Natural killer cell (primary cell): ENCODE data around the gene POLR3GL. TPM values are rescaled to one million over a fixed set of nuclear protein-coding genes. Genes with fewer than 3 reads are reported as not detected.
"Not testable (repeated sequence)": the region's sequence is repeated elsewhere in the genome, so short reads cannot be mapped to it uniquely, and the experiment has no call there.

ENCODE experiments used
- ATAC-seq, 3 donors: fragments of 150-1000 bp in 2 of 3; fragments of 200-7000 bp in 1 of 3; cut with Tn5 transposase; 1 replicate in 1 of 3; 2 replicates in 2 of 3; pipeline ENCODE4 v1.10.0; 2021; ENCODE audit warnings: mild to moderate bottlenecking in 2 of 3, moderate library complexity in 2 of 3
- DNase-seq, 2 donors: peaks; one replicate each; pipeline versions ENCODE4 v3.0.0 to v3.0.0-alpha.2; 2013 to 2021; ENCODE audit warnings: mixed read lengths in 1 of 2
- H3K27ac ChIP-seq: one replicate; pipeline ENCODE4 v1.5.1; 2013; ENCODE audit warnings: mild to moderate bottlenecking, low read length
- H3K27me3 ChIP-seq: one replicate; pipeline ENCODE4 v1.6.1; 2013; ENCODE audit warnings: low read length; ENCODE audit not compliant: control insufficient read depth, insufficient read depth
- H3K36me3 ChIP-seq: one replicate; pipeline ENCODE4 v1.6.1; 2013; ENCODE audit warnings: low read length; ENCODE audit not compliant: control insufficient read depth, insufficient read depth
- H3K4me1 ChIP-seq: one replicate; pipeline ENCODE4 v1.6.1; 2013; ENCODE audit warnings: low read length; ENCODE audit not compliant: control insufficient read depth, insufficient read depth
- H3K4me3 ChIP-seq: one replicate; pipeline ENCODE4 v1.5.1; 2013; ENCODE audit warnings: low read length
- H3K9me3 ChIP-seq: one replicate; pipeline ENCODE4 v1.6.1; 2013; ENCODE audit warnings: low read length; ENCODE audit not compliant: control insufficient read depth, insufficient read depth
- H3K27ac Mint-ChIP-seq, 2 donors: one replicate each; pipeline ENCODE4 v1.8.0; 2022; ENCODE audit warnings: mild to moderate bottlenecking in 2 of 2, mixed read lengths in 2 of 2, moderate library complexity in 1 of 2
- H3K27me3 Mint-ChIP-seq, 2 donors: one replicate each; pipeline ENCODE4 v1.8.0; 2022; ENCODE audit warnings: low read depth in 2 of 2, mixed read lengths in 2 of 2
- H3K36me3 Mint-ChIP-seq: one replicate; pipeline ENCODE4 v1.8.0; 2022; ENCODE audit warnings: mixed read lengths
- H3K4me1 Mint-ChIP-seq, 2 donors: one replicate each; pipeline ENCODE4 v1.8.0; 2022; ENCODE audit warnings: mixed read lengths in 2 of 2
- H3K4me3 Mint-ChIP-seq: one replicate; pipeline ENCODE4 v1.8.0; 2022; ENCODE audit warnings: mild to moderate bottlenecking, moderate library complexity, mixed read lengths
- H3K9me3 Mint-ChIP-seq, 2 donors: one replicate each; pipeline ENCODE4 v1.8.0; 2022; ENCODE audit warnings: mixed read lengths in 2 of 2
- CTCF ChIP-seq: fragments of 200-600 bp; IDR thresholded peaks from one replicate; pipeline ENCODE4 v1.8.0; 2022; ENCODE audit warnings: antibody characterized with exemption
- WGBS: methylation state at CpG from one replicate; pipeline ENCODE4 v1.1.7; 2013; ENCODE audit warnings: missing lambda C conversion rate; ENCODE audit not compliant: insufficient coverage; 5-methylcytosine and 5-hydroxymethylcytosine counted together
- intact Hi-C: fragments of 100-400 bp; cut with micrococcal nuclease; formaldehyde crosslinking; loops from one replicate; pipeline ENCODE4 v1.14.2; 2022
- total RNA-seq, 4 donors: library from RNA; stranded (reverse); fragments of 120-200 nt in 1 of 4; gene quantifications; one replicate each; pipeline versions ENCODE4 v1.2.3 to v1.2.4, GENCODE V29; 2013 to 2022

The POLR3GL gene
- total RNA-seq, 3 donors from 2014 or later (not counting 1 experiment from before 2014, with no cell fraction given), result 34.9 to 37.5 (median 37.4) TPM

DNA sequence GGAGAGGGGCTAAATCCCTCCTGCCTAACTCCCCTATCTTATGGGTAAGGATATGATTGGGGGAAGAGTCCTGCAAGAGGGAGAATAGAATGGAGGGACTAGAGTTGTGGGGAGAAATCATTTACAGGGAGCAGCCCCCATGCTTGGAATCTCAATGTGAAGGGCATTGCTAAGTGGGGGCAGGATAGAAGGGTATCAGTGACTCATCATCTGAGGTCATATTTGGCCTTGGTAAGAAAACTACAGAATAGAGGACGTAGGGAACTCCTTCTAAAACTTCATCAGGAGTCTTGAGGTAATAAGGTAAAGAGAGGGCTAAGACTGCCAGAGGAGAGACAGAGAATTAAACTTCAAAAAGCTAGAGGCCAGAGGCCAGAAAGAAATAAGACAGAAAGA, 56.6 kb downstream of the POLR3GL start:
- no peak overlapping the region for H3K27ac ChIP-seq
- ATAC-seq (no peak), DNase-seq (no peak)
- no peaks in the 10 kb centered on the region for H3K4me1 Mint-ChIP-seq
- no peaks in the 10 kb centered on the region for H3K9me3 ChIP-seq
- H3K4me1 ChIP-seq, result peaks cover 4% of the 10 kb centered on the region
- TF ChIP-seq CTCF, result no peak
- peaks cover 23% of the 10 kb centered on the region for H3K27me3 ChIP-seq
- H3K27ac Mint-ChIP-seq, result no peak overlapping the region
- no peak overlapping the region for H3K4me3 ChIP-seq
- no peaks in the 10 kb centered on the region for H3K36me3 Mint-ChIP-seq
- intact Hi-C loops, result no loop called here
- no peak overlapping the region for H3K4me3 Mint-ChIP-seq
- peaks cover 41 to 54% of the 10 kb centered on the region in 2 donors for H3K27me3 Mint-ChIP-seq
- H3K9me3 Mint-ChIP-seq, result no peaks in the 10 kb centered on the region
- H3K36me3 ChIP-seq, result no peaks in the 10 kb centered on the region
- 71% methylated on average over 1 of the region's 1 CpG for WGBS

- Mint-ChIP-seq H3K27me3 (peaks cover 43 to 52% of the 10 kb centered on the region in 2 donors), H3K27ac (no peak within 1 kb of the TSS)
- intact Hi-C loops, result no loop called here
These were observed 57.3 kb downstream of the POLR3GL start, which contains the start of gene HJV for GRCh38 chr1:146021622-146022402. Gene HJV, minus strand, starts transcription at chr1:146021735. Its CDS starts 1,504 bp downstream, at chr1:146020231.

DNA sequence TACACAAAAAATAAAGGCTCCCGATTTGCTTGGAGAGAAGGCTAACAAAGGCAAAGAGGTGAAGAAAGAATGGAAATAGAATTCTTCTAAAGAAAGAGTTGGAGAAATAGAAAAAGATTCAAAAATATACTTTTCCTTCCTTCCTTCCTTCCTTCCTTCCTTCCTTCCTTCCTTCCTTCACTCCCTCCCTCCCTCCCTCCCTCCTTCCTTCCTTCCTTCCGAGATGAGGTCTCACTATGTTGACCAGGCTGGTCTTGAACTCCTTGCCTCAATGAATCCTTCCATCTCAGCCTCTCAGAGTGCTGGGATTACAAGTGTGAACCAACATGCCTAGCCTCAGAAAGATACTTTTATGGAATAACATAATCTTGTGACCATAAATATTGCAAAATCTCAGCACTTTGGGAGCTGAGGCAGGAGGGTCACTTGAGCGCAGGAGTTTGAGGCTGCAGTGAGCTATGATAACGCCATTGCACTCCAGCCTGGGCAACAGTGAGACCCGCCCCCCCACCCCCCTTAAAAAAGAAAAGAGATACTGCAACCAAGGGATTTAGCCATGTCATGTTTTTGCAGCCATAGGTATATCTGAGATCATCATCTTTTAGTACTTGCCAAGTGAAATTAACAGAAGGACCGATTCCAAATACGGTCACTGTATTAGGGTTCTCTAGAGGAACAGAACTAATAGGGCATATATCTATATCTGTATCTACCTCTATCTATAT, 58.1 kb downstream of the POLR3GL start:
- Histone ChIP-seq H3K27ac (no peak overlapping the region), H3K27me3 (peaks cover 23% of the 10 kb centered on the region), H3K4me3 (no peak overlapping the region), H3K9me3 (no peaks in the 10 kb centered on the region), H3K4me1 (peaks cover 4% of the 10 kb centered on the region), H3K36me3 (no peaks in the 10 kb centered on the region)
- no peak for TF ChIP-seq CTCF
- intact Hi-C loops, result no loop called here
- H3K4me1 Mint-ChIP-seq, result no peaks in the 10 kb centered on the region
- H3K27ac Mint-ChIP-seq, result no peak overlapping the region
- no peaks in the 10 kb centered on the region for H3K36me3 Mint-ChIP-seq
- ATAC-seq (no peak), DNase-seq (no peak)
- H3K4me3 Mint-ChIP-seq, result no peak overlapping the region
- peaks cover 42 to 44% of the 10 kb centered on the region in 2 donors for H3K27me3 Mint-ChIP-seq
- no peaks in the 10 kb centered on the region for H3K9me3 Mint-ChIP-seq
- WGBS, result 85% methylated on average over 3 of the region's 7 CpGs

More at GRCh38 chr1:146021622-146022402, 57.3 kb downstream of the POLR3GL start, which contains the start of gene HJV:
- H3K4me1 Mint-ChIP-seq, result no peaks in the 10 kb centered on the region
- no peak for TF ChIP-seq CTCF
- no peak within 1 kb of the TSS for H3K27ac ChIP-seq
- 93% methylated on average over 4 of the region's 5 CpGs for whole genome bisulfite sequencing
- H3K27me3 ChIP-seq, result peaks cover 23% of the 10 kb centered on the region
- DNase-seq, result no peak
- no peak within 1 kb of the TSS for H3K4me3 Mint-ChIP-seq
- H3K4me1 ChIP-seq, result peaks cover 4% of the 10 kb centered on the region
- H3K9me3 ChIP-seq, result no peaks in the 10 kb centered on the region
- H3K4me3 ChIP-seq, result no peak within 1 kb of the TSS
- no peaks in the 10 kb centered on the region for H3K36me3 ChIP-seq
- no peaks in the 10 kb centered on the region for H3K9me3 Mint-ChIP-seq
- no peaks in the 10 kb centered on the region for H3K36me3 Mint-ChIP-seq
- ATAC-seq, result no peak

DNA sequence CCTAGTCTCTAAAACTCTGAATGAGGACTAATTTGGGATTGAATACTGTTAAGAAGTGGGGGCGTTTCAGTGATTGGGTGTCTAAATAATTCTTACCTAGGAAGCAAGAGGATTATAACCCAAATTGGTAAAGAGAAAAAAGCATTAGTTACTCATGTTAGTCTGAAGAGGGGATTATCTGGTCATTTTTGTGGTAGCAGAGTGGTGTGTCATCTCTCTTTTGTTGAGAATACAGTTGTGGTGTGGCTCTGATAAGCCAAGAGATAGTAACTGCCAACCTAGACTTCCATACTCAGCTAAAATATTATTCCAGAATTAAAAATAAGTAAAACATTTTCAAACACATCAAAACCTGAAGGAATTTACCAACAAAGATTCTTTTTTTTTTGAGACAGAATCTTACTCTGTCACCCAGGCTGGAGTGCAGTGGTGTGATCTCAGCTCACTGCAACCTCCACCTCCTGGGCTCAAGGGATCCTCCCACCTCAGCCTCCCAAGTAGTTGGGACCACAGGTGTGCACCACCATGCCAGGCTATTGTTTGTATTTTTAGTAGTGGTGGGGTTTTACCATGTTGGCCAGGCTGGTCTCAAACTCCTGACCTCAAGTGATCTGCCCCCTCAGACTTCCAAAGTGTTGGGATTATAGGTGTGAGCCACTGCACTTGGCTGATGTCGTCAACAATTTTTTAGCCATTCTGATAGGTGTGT, 61.5 kb downstream of the POLR3GL start:
- H3K4me1 Mint-ChIP-seq, H3K9me3 ChIP-seq, H3K36me3 ChIP-seq, DNase-seq, intact Hi-C loops, H3K4me1 ChIP-seq, ATAC-seq, H3K27ac Mint-ChIP-seq, H3K4me3 Mint-ChIP-seq, H3K9me3 Mint-ChIP-seq, H3K4me3 ChIP-seq, H3K27me3 ChIP-seq, H3K27ac ChIP-seq, H3K36me3 Mint-ChIP-seq: not testable (repeated sequence)
- peaks cover 15 to 23% of the 10 kb centered on the region in 2 donors for H3K27me3 Mint-ChIP-seq
- WGBS, result 90% methylated on average over 2 of the region's 2 CpGs

DNA sequence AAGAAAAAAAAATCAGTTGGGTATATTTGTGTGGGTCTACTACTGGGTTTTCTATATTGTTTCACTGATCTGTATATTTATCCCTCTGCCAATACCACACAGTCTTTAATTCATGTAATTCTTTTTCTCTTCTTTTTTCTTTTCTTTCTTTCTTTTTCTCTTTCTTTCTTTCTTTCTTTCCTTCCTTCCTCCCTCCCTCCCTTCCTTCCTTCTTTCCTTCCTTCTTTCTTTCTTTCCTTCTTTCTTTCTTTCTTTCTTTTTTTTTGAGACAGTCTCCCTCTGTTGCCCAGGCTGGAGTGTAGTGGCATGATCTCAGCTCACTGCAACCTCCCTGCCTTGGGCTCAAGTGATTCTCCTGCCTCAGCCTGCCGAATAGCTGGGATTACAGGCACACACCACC, 62.2 kb downstream of the POLR3GL start:
- ATAC-seq, H3K9me3 ChIP-seq, H3K4me1 Mint-ChIP-seq, H3K4me3 ChIP-seq, H3K27me3 ChIP-seq, H3K36me3 ChIP-seq, H3K27ac Mint-ChIP-seq, H3K27ac ChIP-seq, H3K36me3 Mint-ChIP-seq, H3K4me3 Mint-ChIP-seq, DNase-seq, intact Hi-C loops, H3K4me1 ChIP-seq, H3K9me3 Mint-ChIP-seq: not testable (repeated sequence)
- H3K27me3 Mint-ChIP-seq, result peaks cover 9 to 19% of the 10 kb centered on the region in 2 donors
- WGBS, result 93% methylated on average over 1 of the region's 1 CpG
